A673 (cell line): Measurements from ENCODE around the gene ALKBH3.

Experiments
- EZH2 ChIP-seq: fragments of 200-600 bp; sonication (generic); IDR thresholded peaks from 2 replicates; pipeline ENCODE4 v1.6.1; 2017; ENCODE audit warnings: borderline replicate concordance, low read depth, mild to moderate bottlenecking, mixed read lengths, antibody characterized with exemption, low read length; ENCODE audit not compliant: poor library complexity, severe bottlenecking
- TF ChIP-seq, protein P1 (sequence below): fragments of 300-800, 200-600 bp; sonication (generic); conservative IDR thresholded peaks from 2 replicates; pipeline ENCODE4 v1.5.1; 2017; ENCODE audit warnings: low read depth, mild to moderate bottlenecking, antibody characterized with exemption, low read length, moderate library complexity, mixed read lengths

DNA sequence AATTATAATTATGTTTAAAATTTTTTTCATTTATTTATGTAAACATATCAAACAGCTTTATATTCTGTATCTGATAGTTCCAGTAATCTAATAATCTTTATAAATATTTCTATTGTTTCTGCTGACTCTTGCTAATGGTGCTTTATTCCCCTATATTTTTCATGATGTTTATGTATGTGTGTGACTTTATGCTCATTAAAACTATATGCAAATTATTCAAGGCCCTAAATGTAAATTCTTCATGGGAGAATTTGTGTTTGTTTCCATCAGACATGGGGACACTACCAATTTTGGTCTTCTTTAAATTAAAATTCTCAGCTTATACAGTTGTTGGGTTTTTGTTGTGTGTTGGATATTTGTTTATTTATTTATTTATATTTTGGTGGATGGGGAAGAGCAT is 13.7 kb upstream of the ALKBH3 start:
- TF ChIP-seq, protein P1, sequence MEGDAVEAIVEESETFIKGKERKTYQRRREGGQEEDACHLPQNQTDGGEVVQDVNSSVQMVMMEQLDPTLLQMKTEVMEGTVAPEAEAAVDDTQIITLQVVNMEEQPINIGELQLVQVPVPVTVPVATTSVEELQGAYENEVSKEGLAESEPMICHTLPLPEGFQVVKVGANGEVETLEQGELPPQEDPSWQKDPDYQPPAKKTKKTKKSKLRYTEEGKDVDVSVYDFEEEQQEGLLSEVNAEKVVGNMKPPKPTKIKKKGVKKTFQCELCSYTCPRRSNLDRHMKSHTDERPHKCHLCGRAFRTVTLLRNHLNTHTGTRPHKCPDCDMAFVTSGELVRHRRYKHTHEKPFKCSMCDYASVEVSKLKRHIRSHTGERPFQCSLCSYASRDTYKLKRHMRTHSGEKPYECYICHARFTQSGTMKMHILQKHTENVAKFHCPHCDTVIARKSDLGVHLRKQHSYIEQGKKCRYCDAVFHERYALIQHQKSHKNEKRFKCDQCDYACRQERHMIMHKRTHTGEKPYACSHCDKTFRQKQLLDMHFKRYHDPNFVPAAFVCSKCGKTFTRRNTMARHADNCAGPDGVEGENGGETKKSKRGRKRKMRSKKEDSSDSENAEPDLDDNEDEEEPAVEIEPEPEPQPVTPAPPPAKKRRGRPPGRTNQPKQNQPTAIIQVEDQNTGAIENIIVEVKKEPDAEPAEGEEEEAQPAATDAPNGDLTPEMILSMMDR: no peak
- no peak for TF ChIP-seq EZH2
